GM18868 (cell line): ENCODE results near the gene GOLT1A.

Source experiments
- ATAC-seq: cut with Tn5 transposase; IDR thresholded peaks from one replicate; pipeline ENCODE4 v1.9.1; 2021; ENCODE audit warnings: mild to moderate bottlenecking, moderate library complexity; ENCODE audit not compliant: unreplicated experiment

The GOLT1A gene

DNA sequence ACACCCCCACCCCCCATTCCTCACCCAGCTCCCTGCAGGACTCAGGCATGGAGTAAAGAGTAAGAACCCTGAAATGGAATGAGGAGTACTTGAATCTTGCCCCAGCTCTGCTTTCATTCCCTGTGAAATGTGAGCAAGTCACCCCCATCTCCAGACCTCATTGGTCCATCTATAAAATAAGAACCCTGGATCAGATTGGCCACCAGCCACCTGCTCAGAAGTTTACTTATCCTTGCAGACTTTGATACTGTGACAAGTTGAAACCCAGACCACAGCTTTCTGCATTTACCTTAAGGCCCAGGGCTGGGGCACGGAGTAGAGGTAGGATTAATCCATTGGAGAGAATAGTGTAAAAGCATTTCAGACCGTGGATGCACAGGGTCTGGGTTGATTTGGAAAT, 19.7 kb downstream of the GOLT1A start:
- ATAC-seq, result no peak

DNA sequence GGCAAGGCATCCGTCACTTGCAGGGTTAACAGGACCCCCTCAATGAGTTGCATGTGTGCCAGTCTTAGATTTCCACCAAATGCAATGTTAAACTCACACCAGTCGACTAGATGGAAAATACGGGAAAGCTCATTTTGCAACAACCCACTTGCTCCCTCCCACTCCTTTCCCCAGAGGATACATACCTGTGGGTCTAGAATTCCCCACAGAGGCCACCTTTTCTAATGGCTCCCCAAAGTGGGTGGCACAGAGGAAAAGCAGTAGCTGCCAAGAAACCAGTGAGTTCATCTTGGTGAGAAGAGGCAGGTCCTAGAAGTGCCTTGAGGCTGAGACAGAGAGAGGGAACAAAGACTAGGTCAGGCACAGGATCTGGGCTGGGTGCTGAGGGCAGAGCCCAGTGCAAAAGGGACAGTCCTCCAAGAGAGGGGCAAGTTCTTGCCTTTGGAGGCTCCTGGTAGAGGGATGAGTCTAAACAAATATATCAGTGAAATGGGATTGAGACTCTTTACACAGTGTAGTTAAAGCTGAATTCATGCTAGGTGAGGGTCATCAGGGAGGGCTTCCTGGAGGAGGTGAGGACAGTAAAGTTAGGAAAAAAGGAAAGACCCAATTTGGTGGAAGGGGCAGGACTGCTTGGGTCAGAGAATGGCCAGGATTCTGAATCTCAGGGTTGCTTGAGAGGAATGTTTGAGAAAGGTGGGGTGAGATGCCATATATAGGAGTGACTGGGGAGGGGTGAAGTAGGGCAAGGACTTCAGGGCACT, 21.0 kb downstream of the GOLT1A start:
- no peak for ATAC-seq

DNA sequence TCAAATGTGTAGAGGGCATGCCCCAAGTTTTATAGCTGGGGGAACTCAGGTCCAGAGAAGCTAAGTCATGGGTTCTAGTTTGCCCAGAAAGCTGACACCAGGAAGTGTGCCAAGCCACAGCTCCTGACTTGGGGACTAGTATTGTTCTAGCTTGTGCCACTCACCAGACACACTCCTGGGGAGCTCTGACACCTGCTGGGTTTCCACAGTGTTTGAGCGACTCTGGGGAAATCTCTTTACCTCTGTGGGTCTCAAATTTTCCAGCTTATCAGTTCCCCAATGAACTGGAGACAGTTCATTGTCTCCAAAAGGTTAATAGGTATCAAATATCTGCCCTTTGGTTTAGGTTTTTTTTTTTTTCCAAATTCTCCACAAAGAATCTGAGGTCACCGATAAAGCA, 21.7 kb downstream of the GOLT1A start:
- no peak for ATAC-seq

DNA sequence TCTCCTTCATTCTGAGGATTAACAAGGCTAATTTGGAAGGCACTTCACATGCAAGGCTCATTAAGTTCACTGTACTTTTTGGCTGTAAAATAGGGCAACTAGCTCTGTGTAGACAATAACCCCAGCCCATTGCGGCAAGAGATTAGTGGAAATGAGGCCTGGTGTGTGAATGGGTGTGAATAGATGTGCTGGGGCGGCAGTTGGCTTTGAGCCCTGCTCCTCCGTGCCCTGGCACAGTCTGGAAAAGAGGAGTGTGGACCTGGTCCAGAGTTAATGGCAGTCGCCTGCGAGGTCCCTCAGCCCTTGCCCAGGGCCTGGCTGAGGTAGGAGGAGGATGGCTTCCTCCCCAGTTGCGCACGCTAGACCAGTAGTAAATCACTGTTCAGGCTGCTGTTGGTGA, 22.3 kb downstream of the GOLT1A start:
- no peak for ATAC-seq

DNA sequence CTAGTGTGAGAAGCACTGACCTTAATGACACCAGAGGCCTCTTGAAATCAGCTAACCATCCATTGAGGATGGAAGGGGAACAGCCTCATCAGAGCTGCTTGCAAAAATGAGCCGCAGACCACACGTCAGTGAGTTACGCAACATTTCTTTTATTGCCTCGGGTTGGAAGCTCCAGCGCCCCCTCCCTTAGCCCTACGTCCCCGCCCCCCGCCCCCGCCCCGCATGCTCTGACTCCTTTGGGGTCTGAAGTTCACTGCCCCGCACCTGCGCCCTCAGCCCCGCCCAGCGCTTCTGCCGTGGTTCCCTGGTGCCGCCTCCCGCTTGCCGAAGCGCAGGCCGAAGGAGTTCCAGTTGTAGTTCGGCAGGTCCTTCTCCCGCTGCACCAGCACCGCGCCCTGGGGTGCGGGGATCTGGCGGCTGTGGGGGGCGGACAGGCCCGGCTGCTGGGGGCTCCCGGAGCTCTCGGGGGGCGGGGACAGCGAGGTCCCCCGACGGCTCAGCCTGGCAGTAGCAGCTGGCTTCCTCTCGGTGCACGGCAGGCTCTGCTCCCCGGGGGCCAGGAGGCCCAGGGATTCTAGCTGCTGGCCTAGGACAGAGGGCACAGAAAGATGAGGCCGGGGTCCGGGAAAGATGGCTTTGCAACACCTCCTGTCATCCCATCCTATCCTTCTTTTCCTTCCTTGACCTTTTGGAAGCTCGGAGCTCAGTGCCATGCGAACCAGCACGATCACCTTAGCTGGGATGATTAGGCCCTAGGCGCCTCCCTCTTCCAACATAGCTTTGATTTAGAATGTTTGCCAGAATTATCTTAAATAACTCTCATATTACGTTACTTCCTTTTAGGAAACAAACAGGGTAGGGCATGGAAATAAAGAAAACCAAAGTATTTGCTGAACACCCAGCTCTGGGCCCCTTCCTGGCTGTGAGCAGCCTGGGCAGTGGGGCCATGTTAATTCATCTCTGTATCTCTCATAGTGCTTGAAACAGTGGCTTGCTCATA, 23.3 kb downstream of the GOLT1A start:
- no peak for ATAC-seq

DNA sequence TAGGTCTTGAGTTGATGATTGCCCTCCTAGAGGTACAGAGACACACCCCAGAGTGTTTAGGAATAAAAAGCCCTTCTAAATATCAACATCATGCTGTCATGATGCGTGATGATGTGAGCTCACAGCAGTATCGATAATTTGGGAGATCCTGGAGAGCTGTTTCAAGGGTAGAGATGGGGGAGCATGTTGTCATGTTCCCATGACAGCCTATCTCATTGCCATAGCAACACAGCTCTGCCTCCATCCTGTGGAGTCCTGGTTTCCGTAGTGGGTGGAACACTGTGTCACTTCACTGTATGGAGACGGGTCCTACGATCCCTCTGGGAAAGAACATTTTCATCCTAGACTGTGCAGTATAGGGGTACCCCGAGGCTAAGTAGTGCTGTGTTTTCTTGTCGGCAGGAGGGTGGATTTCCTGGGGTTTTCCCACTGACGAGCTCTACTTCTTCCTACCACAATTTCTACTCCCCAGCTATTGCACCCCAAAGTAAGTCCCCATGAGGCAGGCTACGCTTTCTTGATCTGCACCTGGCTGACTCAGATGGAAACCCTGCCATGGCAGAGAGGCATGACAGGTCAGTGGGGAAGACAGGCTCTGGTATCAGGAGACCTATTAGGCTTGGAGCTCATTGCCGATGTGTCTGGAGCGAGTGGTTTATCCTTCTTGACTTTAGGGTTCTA, 24.7 kb downstream of the GOLT1A start:
- ATAC-seq, result peak; percentile 60

DNA sequence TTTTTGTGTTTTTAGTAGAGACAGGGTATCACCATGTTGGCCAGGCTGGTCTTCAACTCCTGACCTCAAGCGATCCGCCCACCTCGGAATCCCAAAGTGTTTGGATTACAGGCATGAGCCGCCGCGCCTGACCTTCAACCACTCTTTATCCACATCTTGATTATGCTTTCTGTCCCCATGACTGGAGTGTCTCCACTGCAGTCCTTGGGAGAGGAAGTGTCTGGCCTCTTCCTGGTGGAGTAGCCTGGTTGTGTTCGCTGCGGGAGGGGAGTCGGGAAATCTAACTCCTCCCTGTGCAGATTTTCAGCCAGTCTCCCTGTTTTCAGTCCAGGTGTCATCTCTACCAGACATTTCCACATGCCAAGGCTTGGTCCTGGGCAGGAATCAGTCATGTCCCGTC, 27.2 kb downstream of the GOLT1A start:
- no peak for ATAC-seq

DNA sequence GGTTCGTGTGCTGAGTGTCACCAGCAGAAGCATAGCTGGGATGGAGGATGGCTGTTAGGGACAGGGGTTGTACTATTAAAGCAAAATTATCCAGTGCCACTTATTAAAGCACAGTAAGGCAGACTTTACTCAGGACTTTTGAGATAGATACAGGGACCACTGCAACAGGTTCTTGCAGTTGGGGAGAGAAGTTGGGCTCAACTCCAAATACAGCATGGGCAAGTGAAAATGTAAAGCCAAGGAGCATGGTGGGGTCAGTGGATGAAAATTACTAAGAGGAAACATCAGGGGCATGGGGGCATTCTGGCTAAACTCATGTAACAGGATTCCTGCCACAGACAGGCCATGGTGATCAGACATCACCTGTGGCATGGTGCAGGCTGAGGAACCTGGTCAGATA, 32.7 kb downstream of the GOLT1A start:
- no peak for ATAC-seq

DNA sequence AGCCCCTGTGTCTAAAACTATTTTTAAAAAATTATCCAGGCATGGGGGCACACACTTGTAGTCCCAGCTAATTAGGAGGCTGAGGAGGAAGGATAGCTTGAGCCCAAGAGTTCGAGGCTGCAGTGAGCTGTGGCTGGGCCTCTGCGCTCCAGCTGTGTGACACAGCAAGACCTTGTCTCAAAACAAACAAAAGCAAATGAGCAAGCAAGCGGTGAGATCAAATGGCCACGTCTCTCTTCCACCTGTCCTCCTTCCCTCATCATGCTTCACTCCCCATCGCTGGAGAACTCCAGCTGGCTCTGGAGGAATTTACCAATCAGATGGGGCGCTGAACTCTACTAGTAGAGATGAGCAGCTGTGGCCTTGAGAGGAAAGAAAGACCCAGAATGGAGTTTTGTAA, 33.7 kb downstream of the GOLT1A start:
- no peak for ATAC-seq

DNA sequence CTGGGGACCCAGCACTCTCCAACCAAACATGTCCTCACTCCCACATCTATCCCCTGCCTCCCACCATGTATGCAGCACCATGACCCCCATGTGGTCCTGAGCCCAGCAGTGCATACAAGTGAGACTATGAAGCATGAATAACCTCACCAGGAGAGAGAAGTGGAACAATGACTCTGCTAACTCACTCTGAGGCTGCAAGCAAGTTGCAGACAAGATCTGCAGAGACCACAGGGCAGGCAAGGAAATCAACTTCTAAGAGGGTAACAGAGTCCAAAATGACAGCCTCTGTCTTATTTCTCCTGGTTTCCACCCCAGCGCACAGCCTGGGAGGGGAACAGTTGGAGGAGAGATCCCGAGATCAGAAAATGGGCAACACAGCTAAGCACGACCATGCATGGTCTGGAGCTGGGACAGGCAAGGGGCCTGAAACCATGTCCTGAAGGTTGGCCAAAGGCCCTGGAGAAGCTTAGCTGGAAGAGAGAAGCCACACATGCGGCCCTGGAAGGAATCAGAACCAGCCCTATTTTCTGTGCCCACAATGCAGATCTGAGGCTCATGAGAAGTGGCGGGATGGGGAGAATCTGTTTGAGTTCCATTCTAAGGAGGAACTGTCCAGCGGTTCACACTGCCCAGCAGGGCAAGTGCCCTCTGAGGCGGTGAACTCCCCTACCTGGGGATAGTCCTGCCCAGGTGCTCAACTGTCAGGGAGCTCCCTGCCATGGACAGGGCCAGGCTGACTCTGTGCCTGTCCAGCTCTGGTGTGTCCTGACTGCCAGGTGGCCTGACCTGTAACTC, 35.1 kb downstream of the GOLT1A start:
- no peak for ATAC-seq

DNA sequence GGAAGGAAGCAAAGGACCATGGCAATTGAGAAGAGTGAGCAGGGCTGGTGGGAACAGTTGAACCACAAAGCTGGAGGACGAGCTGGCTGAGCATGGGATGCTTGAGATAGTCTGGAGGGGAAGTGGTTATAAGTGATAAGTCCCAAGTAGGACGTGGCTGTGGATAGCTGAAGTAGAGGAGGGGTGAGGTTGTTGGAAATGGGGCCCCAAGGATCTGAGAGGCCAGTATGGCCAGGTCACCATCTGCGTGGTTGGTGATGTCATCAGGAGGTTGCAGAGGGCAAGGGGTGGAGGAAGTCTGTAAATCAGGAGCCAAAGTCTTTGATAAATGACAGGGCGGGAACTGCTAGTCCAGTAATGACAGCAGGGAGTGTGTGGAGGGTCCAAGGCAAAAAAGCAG, 36.7 kb downstream of the GOLT1A start:
- ATAC-seq, result no peak

DNA sequence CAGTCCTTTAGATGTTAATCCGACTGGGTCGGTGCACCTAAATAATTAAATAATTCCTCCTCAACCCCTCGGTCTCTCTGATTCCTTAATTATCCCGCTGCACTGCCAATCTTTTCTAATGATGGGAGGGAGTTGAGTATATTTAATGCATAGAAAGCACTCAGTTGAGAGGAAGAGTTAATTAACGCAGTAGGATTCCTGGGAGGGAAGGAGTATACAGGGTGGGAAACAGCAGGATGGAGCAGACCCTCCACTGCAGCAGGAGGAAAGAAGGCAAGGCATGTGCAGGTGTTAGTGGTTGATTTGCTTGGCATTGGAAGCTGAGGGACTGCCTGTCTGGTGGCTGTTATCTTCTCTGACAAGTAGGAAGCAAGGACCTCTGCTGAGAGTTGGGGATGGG, 37.7 kb downstream of the GOLT1A start:
- no peak for ATAC-seq

DNA sequence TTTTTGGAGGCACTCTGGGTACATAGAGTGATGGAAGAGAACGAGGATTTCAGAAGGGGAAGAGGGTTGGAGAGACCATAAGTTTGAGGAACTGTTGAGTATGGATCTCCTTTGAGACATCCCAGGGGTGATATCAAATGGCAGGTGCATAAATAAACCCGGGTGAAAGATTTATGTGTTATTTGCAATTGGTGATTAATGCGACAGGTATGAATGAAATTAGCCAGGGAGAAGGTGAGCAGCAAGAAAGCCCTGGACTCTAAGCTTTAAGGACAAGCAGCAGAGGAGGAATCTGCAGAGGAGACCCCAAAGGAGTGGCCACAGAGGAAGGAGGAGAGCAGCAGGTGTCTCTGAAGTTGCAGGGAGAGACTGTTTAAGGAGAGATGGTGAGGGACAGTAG, 38.8 kb downstream of the GOLT1A start:
- ATAC-seq, result no peak

DNA sequence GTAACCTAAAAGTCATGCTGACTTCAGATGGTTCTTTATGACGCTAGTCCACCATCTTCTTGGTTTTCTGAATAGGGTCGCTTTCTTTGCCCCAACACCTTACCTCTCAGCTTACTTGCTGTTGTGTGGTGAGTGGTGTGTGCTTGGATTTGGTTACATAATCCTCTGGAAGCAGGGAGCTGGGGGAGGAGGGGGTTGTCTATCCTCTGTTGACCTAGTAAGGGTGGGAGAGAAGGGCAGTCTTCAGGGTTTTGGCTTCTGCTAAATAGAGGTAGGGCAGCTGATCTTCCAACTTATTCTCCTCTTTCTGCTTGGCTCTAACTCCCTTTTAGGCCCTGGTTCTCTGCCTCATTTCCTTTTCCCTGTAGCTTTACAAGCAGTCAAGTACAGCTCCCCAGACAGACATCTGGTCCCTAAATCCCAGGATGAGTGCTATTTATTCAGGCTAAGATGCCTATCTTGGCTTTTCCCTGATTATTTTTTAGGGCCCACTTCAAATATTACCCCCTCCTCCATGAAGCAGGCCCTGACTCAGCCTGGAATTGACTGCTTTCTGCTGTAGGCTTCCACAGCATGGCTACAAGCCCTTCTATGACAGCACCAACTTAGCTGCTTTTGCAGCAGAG, 41.3 kb downstream of the GOLT1A start:
- ATAC-seq, result no peak

DNA sequence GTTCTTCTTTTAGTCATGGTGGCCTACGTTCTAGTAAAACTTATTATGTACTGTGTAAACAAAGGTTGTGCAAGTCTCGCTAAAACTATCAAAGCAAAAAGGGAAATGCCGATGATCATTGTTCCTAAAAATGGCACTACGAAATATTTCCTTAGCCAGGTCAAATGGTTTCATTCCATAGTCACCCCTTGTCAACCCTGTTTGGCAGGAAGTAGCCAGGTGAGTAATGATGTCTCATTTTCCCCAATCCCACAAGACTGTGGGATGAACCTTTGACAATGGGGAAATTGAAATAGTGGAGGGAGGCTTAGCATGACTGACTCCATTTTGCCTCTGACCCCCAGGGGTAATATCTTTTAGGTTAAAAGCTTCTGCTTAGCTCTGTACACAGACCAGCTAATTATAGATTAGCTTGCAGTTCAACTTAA, 42.0 kb downstream of the GOLT1A start:
- no peak for ATAC-seq

DNA sequence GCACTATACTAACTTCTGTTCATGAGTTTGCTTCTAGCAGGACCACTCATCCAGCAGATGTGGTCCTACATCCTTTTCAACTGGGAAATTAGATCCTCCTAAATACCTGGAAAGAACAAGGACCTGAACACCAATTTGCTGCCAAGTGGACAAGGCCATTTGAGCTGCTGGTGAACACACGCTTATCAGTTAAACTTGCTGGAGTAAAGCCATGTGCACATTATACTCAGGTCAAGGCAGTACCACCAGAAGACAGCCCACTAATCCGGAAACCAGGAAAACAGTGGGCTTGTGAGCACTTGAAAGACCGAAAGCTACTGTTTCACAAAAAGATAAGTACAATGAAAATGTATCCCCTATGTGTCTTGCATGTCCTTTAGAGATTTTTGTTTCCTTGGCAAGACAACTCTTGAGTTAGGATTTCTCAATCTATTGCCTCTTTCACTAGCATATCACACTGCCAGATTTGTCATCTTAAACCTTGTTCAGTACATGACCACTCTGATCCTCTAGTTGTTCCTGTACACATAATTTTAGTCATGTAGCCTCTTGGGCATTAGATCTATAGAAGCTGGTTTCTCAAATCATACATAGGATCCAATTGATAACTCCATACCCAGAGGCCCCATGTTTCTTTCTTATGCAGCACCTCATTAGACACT, 43.2 kb downstream of the GOLT1A start:
- ATAC-seq, result no peak

DNA sequence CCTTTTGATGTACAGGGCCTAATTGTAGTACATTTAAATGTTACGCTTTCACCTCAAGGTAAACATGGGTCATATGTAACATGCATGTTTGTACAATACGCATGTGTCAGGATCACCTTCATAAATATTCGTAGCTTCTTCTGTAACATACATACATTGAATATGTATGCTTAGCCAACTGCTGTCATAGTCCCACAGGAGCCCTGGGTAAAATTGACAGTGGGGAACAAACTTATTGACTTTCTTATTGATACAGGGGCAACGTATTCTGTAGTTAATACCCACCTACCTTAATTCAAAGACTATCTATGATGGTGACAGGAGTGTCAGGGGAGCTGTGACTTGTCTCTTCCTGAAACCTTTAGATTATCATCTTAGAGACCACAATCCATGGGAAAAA, 43.9 kb downstream of the GOLT1A start:
- no peak for ATAC-seq

DNA sequence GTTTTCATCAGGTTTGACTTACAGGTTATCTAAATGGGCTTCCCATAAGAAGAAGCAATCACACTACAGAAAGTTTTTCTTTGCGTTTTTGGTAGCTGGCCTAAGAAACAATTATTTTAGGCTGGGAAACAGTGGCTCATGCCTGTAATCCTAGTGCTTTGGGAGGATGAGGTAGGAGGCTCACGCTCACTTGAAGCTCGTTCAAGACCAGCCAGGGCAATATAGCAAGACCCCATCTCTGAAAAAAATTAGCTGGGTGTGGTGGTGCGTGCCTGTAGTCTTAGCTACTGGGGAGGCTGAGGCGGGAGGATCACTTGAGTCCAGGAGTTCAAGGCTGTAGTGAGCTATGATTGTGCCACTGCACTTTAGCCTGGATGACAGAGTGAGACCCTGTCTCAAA, 46.1 kb downstream of the GOLT1A start:
- no peak for ATAC-seq

DNA sequence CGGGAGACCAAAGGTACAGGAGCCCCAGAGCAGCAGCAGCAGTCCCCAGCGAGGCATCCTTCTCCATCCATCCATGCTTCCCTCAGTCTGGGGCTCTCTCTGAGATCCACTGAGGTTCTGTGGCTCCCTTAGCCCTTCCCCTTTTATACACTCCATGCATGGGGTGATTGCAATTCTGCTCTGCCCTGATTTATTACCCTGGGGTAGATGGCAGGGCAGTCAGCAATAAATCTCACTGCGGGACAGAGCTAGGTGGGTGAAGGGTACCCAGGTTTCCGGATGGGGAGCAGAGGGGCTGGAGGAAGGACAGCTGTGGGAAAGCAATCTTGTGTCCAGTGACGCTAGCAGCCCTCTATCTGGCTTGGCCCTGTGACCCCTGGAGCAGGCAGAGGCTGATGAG, 47.6 kb downstream of the GOLT1A start, which contains the start of gene REN:
Gene REN (minus strand): TSS at position 119 of the 400 bp plus-strand sequence. CDS start 44 bp downstream, at position 75.
- no peak for ATAC-seq
